Ovary (tissue), 9 donors: Measurements from ENCODE around the gene UBP1. TPM values are rescaled to one million over a fixed set of nuclear protein-coding genes. Genes with fewer than 3 reads are reported as not detected.

ENCODE experiments used
- DNase-seq, 5 donors: peaks; one replicate each; pipeline ENCODE4 v3.0.0-alpha.2; 2019 to 2020
- H3K27ac ChIP-seq, 2 donors: fragments of 200-600 bp; one replicate each; pipeline versions ENCODE4 v1.5.1 to v1.8.0; 2019 to 2022
- H3K27me3 ChIP-seq: fragments of 200-600 bp; one replicate; pipeline ENCODE4 v1.8.0; 2022
- H3K36me3 ChIP-seq: fragments of 200-600 bp; sonication (generic); one replicate; pipeline ENCODE4 v1.5.1; 2019
- H3K4me1 ChIP-seq: one replicate; pipeline ENCODE4 v1.8.1; 2013; ENCODE audit warnings: mild to moderate bottlenecking, moderate library complexity; ENCODE audit not compliant: insufficient read depth
- H3K4me3 ChIP-seq: fragments of 200-600 bp; sonication (generic); one replicate; pipeline ENCODE4 v1.5.1; 2017
- H3K9me3 ChIP-seq, 2 donors: fragments of 200-600 bp in 1 of 2; sonication (generic) in 1 of 2; one replicate each; pipeline versions ENCODE4 v1.5.1 to v1.8.1; 2013 to 2019; ENCODE audit warnings: mild to moderate bottlenecking in 1 of 2, moderate library complexity in 1 of 2
- EP300 ChIP-seq: sonication (generic); formaldehyde crosslinking; IDR thresholded peaks from one replicate; pipeline ENCODE4 v1.6.1; 2017; ENCODE audit warnings: antibody characterized with exemption
- POLR2A ChIP-seq: fragments of 450-650 bp; IDR thresholded peaks from one replicate; pipeline ENCODE4 v1.6.1; 2017; ENCODE audit warnings: antibody characterized with exemption, mild to moderate bottlenecking, moderate library complexity
- WGBS, 3 donors: extraction: QIAGEN DNeasy Blood & Tissue Kit in 1 of 3; methylation state at CpG; one replicate each; pipeline versions ENCODE4 v1.1.5 to v1.1.7; 2013 to 2017; 5-methylcytosine and 5-hydroxymethylcytosine counted together
- intact Hi-C, 4 donors: fragments of 100-400 bp; cut with DNase I; formaldehyde crosslinking; loops; one replicate each; pipeline versions ENCODE4 v1.11.0 to v1.15.1; 2022 to 2023
- polyA plus RNA-seq, 2 donors: library from polyadenylated mRNA; stranded (reverse); fragments of 200-250 nt in 1 of 2; fragments of 350-450 nt in 1 of 2; fragmentation: Illumina TruSeq in 1 of 2; extraction: RNeasy Lipid Tissue Mini Kit (QIAGEN cat#74804) in 1 of 2; gene quantifications; one replicate each; pipeline ENCODE4 v1.2.3, GENCODE V29; 2013 to 2014
- total RNA-seq, 7 donors: library from RNA; depleted of rRNA in 2 of 7; stranded (reverse); fragments of >200 nt in 2 of 7; fragmentation: NEBNext Ultra II Directional in 3 of 7; extraction: Animal tissue kit (Norgen Biotek cat#: 25700) in 3 of 7; gene quantifications; one replicate each; pipeline versions ENCODE4 v1.1.0 to v1.2.4, GENCODE V29; 2016 to 2023
- TF ChIP-seq, protein P1 (sequence below), 3 donors: fragments of 450-650 bp in 2 of 3; fragments of 200-600 bp in 1 of 3; IDR thresholded peaks; one replicate each; pipeline versions ENCODE4 v1.5.1 to v1.8.0; 2016 to 2022; ENCODE audit warnings: antibody characterized with exemption in 3 of 3, mild to moderate bottlenecking in 1 of 3
- donor health status: DM: no; HTN: no; CAD: no; lungs with moderate emphysema.
- donor health status: DM: no; HTN: no; CAD: no.
- donor health status: Bipolar disorder and iron deficiency.
- donor health status: DM: yes; HTN: yes; CAD: no.
- donor health status: DM: no; HTN: no; CAD: no.
- donor health status: DM: yes; HTN: yes; CAD: no.

Gene UBP1
- total and polyA plus RNA-seq, 9 donors = 28.2 to 62.7 (median 51.8) TPM

DNA sequence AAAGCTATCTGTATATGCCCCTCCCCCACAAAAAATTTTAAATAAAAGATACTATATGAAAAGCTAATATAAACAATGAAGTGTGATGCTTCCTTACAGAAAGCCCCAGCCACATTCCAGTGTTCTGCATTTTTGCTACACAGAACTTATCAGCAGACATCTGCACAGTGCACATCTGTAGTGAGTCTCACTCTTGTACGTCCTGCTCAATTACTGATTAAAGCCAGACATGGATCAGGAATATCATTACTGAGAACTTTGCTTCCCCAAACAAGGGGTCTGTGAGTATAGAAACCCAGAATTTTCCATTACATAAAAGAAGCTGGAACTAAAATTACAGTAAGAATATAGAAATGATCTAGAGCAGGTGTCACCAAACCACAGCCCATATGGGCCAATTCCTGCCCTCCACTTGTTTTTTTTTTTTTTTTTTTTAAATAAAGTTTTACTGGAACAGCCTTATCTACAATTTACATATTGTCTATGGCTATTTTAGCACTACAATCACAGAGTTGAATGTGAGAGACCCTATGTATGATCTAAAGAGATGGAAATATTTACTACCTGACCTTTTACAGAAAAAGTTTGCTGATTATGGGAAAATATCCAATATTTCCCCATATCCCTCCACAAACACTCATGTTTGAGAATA, 45.7 kb downstream of the UBP1 start:
- intact Hi-C loops = no loop called here
- no peaks in the 10 kb centered on the region for H3K9me3 ChIP-seq
- no peak overlapping the region for H3K27ac ChIP-seq
- TF ChIP-seq, protein P1, sequence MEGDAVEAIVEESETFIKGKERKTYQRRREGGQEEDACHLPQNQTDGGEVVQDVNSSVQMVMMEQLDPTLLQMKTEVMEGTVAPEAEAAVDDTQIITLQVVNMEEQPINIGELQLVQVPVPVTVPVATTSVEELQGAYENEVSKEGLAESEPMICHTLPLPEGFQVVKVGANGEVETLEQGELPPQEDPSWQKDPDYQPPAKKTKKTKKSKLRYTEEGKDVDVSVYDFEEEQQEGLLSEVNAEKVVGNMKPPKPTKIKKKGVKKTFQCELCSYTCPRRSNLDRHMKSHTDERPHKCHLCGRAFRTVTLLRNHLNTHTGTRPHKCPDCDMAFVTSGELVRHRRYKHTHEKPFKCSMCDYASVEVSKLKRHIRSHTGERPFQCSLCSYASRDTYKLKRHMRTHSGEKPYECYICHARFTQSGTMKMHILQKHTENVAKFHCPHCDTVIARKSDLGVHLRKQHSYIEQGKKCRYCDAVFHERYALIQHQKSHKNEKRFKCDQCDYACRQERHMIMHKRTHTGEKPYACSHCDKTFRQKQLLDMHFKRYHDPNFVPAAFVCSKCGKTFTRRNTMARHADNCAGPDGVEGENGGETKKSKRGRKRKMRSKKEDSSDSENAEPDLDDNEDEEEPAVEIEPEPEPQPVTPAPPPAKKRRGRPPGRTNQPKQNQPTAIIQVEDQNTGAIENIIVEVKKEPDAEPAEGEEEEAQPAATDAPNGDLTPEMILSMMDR (IDR thresholded peaks at IDR 0.05) = no peak
- TF ChIP-seq POLR2A (no peak), EP300 (no peak)
- WGBS, 3 donors = 76 to 93% (median 88%) methylated on average over 1 of the region's 1 CpG
- H3K36me3 ChIP-seq = no peaks in the 10 kb centered on the region
- no peaks in the 10 kb centered on the region for H3K27me3 ChIP-seq
- H3K4me3 ChIP-seq = no peak overlapping the region
- no peak for DNase-seq
- H3K4me1 ChIP-seq = no peaks in the 10 kb centered on the region

DNA sequence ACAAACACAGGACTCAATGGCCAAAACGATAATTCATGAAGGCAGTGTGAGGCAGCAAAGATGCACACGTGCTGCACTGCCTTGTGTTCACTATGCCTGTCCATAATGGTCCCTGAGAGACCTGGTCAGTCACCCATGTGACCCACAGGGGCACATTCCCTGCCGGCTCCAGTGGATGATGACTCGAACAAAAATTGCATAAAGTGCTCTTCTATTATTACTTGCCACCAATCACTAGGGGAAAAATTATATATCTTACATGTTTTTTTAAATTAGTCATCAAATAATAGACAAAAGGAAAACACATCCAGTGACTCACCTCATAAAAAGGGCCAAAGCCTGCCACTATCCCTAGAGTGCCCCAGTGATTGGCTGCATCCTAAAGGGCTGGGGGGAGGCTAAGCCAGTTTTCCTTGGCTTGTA, 47.5 kb downstream of the UBP1 start:
- no peaks in the 10 kb centered on the region for H3K27me3 ChIP-seq
- intact Hi-C loops = no loop called here
- H3K36me3 ChIP-seq = no peaks in the 10 kb centered on the region

DNA sequence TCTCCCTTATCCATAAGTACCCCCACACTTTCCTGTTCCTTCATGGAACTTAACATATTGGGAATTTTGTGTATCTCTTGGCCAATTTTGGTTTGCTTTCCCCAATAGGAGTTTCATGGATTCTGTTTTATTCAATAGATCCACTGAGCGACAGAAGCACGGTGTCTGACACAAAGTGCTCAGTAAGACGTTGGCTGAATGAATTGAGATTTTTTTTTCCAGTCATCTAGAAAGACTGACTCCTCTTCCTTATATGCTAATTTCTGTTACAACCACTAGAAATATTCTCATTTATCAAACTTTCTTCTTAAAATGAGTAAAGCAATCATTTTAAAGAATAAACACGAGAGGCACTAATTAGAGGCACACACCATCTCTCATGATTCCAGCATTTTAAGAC, 48.1 kb downstream of the UBP1 start:
- Histone ChIP-seq H3K27ac (no peak overlapping the region), H3K4me3 (no peak overlapping the region), H3K27me3 (no peaks in the 10 kb centered on the region), H3K36me3 (no peaks in the 10 kb centered on the region), H3K9me3 (no peaks in the 10 kb centered on the region), H3K4me1 (no peaks in the 10 kb centered on the region)
- TF ChIP-seq POLR2A (no peak), EP300 (no peak)
- TF ChIP-seq, protein P1 (IDR thresholded peaks at IDR 0.05) = no peak
- intact Hi-C loops = no loop called here
- no peak for DNase-seq
- WGBS, 3 donors = 86 to 95% (median 91%) methylated on average over 4 of the region's 4 CpGs

More for the DNA sequence above, 47.5 kb downstream of the UBP1 start:
- no peak for DNase-seq
- Histone ChIP-seq H3K4me3 (no peak overlapping the region), H3K9me3 (no peaks in the 10 kb centered on the region), H3K4me1 (no peaks in the 10 kb centered on the region), H3K27ac (no peak overlapping the region)
- TF ChIP-seq EP300 (no peak), POLR2A (no peak)
- TF ChIP-seq, protein P1 (IDR thresholded peaks at IDR 0.05) = no peak
- 35 to 45% (median 45%) methylated on average over 4 of the region's 4 CpGs for WGBS, 3 donors

DNA sequence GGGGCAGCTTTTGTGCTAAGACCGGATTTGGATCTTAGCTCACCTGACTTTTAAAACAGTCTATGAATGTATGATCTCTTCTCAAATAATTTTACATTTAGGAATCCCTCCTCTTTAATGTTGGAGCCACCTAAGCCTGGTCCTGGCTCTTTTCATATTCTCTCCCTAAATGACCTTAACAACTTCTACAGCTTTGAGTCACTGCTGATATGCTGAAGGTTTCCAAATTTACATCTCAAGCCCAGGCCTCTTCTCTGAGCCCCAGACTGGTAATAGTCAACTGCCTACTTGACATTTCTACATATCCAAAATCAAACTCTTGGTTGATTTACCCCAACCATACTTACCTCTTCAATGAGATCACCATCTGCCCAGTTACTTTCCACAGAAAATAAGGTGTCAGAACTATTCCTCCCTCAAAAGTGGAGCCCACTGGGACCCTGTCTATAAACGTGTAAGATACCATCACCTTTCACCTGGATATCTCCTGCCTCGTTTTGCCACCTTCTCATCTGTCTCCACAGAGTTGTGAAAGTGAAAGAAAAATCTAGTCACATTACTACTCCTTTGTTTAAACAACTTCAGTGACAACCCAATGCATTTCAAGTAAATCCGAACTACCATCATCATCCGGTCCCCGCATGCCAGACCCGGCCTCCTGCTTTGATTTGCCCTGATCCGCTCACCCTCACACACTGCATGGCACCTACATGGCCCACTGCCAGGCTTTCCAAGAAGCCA, 48.8 kb downstream of the UBP1 start:
- DNase-seq = no peak
- Histone ChIP-seq H3K9me3 (no peaks in the 10 kb centered on the region), H3K27me3 (no peaks in the 10 kb centered on the region), H3K36me3 (no peaks in the 10 kb centered on the region), H3K4me3 (no peak overlapping the region), H3K27ac (no peak overlapping the region), H3K4me1 (no peaks in the 10 kb centered on the region)
- TF ChIP-seq EP300 = no peak
- no peak for TF ChIP-seq POLR2A
- TF ChIP-seq, protein P1 (IDR thresholded peaks at IDR 0.05) = no peak
- WGBS, 3 donors = 85 to 90% (median 85%) methylated on average over 8 of the region's 8 CpGs
- intact Hi-C loops = no loop called here
